Body of pancreas (tissue), 4 donors: ENCODE measurements around the gene OPRL1.

Experiments
- CTCF ChIP-seq, 7 experiments: fragments of 450-650 bp in 4 of 7; fragments of 200-600 bp in 3 of 7; sonication (generic) in 3 of 7; IDR thresholded peaks; one replicate each; pipeline ENCODE4 v1.5.1; 2016 to 2019; ENCODE audit warnings: antibody characterized with exemption in 7 of 7
- POLR2A ChIP-seq, 3 donors: fragments of 450-650 bp; IDR thresholded peaks; one replicate each; pipeline ENCODE4 v1.6.1; 2016; ENCODE audit warnings: antibody characterized with exemption in 3 of 3, mild to moderate bottlenecking in 2 of 3

- TF ChIP-seq CTCF (IDR thresholded peaks at IDR 0.05): no peak
- no peak for TF ChIP-seq POLR2A (IDR thresholded peaks at IDR 0.05)
Observed at GRCh38 chr20:64064145-64064698, 15.7 kb upstream of the OPRL1 start.
